K562 (cell line): Measurements from ENCODE around the gene USP37. TPM values are rescaled to one million over a fixed set of nuclear protein-coding genes. Genes with fewer than 3 reads are reported as not detected.

Experiments
- ARID1B ChIP-seq: fragments of 450-650 bp; IDR thresholded peaks from 2 replicates; pipeline ENCODE4 v1.6.1; 2016; ENCODE audit warnings: antibody characterized with exemption, mild to moderate bottlenecking, inconsistent platforms
- CCAR2 ChIP-seq: fragments of 200-400 bp; formaldehyde crosslinking; IDR thresholded peaks from 2 replicates; pipeline ENCODE4 v1.6.1; 2017; ENCODE audit warnings: mild to moderate bottlenecking, low read depth, low read length
- CUX1 ChIP-seq: fragments of 200-800 bp; sonication (Bioruptor generic); IDR thresholded peaks from 2 replicates; pipeline ENCODE4 v1.6.1; 2016; ENCODE audit warnings: missing genetic modification characterization, missing compliant biosample characterization
- DDX20 ChIP-seq: fragments of 450-650 bp; IDR thresholded peaks from 2 replicates; pipeline ENCODE4 v1.6.1; 2016; ENCODE audit warnings: missing genetic modification characterization, low read depth, mild to moderate bottlenecking, missing compliant biosample characterization, moderate library complexity
- DEAF1 ChIP-seq: fragments of 450-650 bp; formaldehyde crosslinking; IDR thresholded peaks from 2 replicates; pipeline ENCODE4 v1.4.0; 2020; ENCODE audit warnings: mild to moderate bottlenecking, moderate library complexity
- DPF2 ChIP-seq: fragments of 450-650 bp; IDR thresholded peaks from 2 replicates; pipeline ENCODE4 v1.6.1; 2016
- ELF1 ChIP-seq: fragments of 200-800 bp; sonication (Bioruptor generic); IDR thresholded peaks from 2 replicates; pipeline ENCODE4 v1.6.1; 2016; ENCODE audit warnings: missing genetic modification characterization, missing compliant biosample characterization
- HCFC1 ChIP-seq: IDR thresholded peaks from 2 replicates; pipeline ENCODE4 v1.6.1; 2012; ENCODE audit warnings: low read depth, low read length, improper control_type of control experiment
- HDAC1 ChIP-seq, 2 experiments: fragments of 450-650 bp; IDR thresholded peaks; 2 replicates each; pipeline ENCODE4 v1.6.1; 2016 to 2017; ENCODE audit warnings: inconsistent platforms in 1 of 2, mild to moderate bottlenecking in 1 of 2, moderate library complexity in 1 of 2
- HNRNPUL1 ChIP-seq: fragments of 200-400 bp; formaldehyde crosslinking; IDR thresholded peaks from 2 replicates; pipeline ENCODE4 v1.6.1; 2017; ENCODE audit warnings: low read length
- LARP7 ChIP-seq: fragments of 450-650 bp; IDR thresholded peaks from 2 replicates; pipeline ENCODE4 v1.6.1; 2016
- NFATC3 ChIP-seq: fragments of 450-650 bp; IDR thresholded peaks from 2 replicates; pipeline ENCODE4 v1.6.1; 2017; ENCODE audit warnings: mild to moderate bottlenecking
- NRF1 ChIP-seq, 2 experiments: fragments of 450-650 bp; IDR thresholded peaks in 1 of 2; conservative IDR thresholded peaks in 1 of 2; 2 replicates each; pipeline ENCODE4 v1.6.1; 2014; ENCODE audit warnings: mild to moderate bottlenecking in 2 of 2
- SMAD1 ChIP-seq: fragments of 150-350 bp; IDR thresholded peaks from 2 replicates; pipeline ENCODE4 v1.6.1; 2014; ENCODE audit warnings: low read length, low read depth; ENCODE audit not compliant: partially characterized antibody
- SMAD3 ChIP-seq: fragments of 450-650 bp; formaldehyde crosslinking; conservative IDR thresholded peaks from 2 replicates; pipeline ENCODE4 v1.4.0; 2020; ENCODE audit warnings: mild to moderate bottlenecking
- SMARCB1 ChIP-seq: IDR thresholded peaks from 2 replicates; pipeline ENCODE4 v1.6.1; 2011; ENCODE audit warnings: improper control_type of control experiment, low read depth; ENCODE audit not compliant: insufficient read length
- SRSF3 ChIP-seq: fragments of 200-400 bp; formaldehyde crosslinking; IDR thresholded peaks from 2 replicates; pipeline ENCODE4 v1.6.1; 2016; ENCODE audit warnings: mild to moderate bottlenecking, low read length, moderate library complexity; ENCODE audit not compliant: insufficient read depth
- TCF3 ChIP-seq: sonication (generic); formaldehyde crosslinking; IDR thresholded peaks from 2 replicates; pipeline ENCODE4 v1.4.0; 2020; ENCODE audit warnings: mild to moderate bottlenecking, missing genetic modification reagents
- VEZF1 ChIP-seq: fragments of 200-800 bp; sonication (Bioruptor generic); IDR thresholded peaks from 2 replicates; pipeline ENCODE4 v1.6.1; 2017; ENCODE audit warnings: missing genetic modification characterization, missing compliant biosample characterization
- ZBED1 ChIP-seq: IDR thresholded peaks from 2 replicates; pipeline ENCODE4 v1.6.1; 2014
- ZBTB7A ChIP-seq: IDR thresholded peaks from 2 replicates; pipeline ENCODE4 v1.6.1; 2011; ENCODE audit warnings: low read depth, mild to moderate bottlenecking, low read length, moderate library complexity, borderline replicate concordance; ENCODE audit not compliant: control insufficient read depth
- ZNF133 ChIP-seq: fragments of 250-450 bp; sonication (Bioruptor Pico); IDR thresholded peaks from 2 replicates; pipeline ENCODE4 v1.4.0; 2020; ENCODE audit warnings: mild to moderate bottlenecking
- polyA plus RNA-seq, 8 experiments: library from polyadenylated mRNA; depleted of rRNA in 4 of 8; stranded (reverse) in 5 of 8; unstranded in 3 of 8; fragments of >200 nt; fragmentation: Nextera tagmentation in 2 of 8; fragmentation: Illumina TruSeq in 1 of 8; extraction: Ambion mirVana in 2 of 8; extraction: Trizol in 1 of 8; gene quantifications; 2 replicates each; pipeline versions ENCODE4 v1.2.1 to v1.2.3, GENCODE V29; 2011 to 2014; ENCODE audit warnings: inconsistent platforms in 1 of 8, missing spikeins in 1 of 8
- total RNA-seq, 7 experiments: library from RNA; depleted of rRNA in 6 of 7; stranded (reverse); fragments of >200 nt in 6 of 7; fragmentation: Illumina TruSeq in 2 of 7; extraction: Trizol in 2 of 7; gene quantifications; 2 replicates each; pipeline versions ENCODE4 v1.2.1 to v1.2.3, GENCODE V29; 2011 to 2021; ENCODE audit warnings: low replicate concordance in 1 of 7

Gene USP37
- total and polyA plus RNA-seq, 9 of the 15 experiments (the other 6 are each of a cell fraction or from before 2014, with no cell fraction given): 2.0 to 14.2 (median 8.5) TPM

GRCh38 chr2:218406209-218406948 lies 161.8 kb downstream of the USP37 start (continued):
- peak; percentile 46; the same call in 1 of the 2 replicates for TF ChIP-seq HCFC1
- no peak for TF ChIP-seq SMAD1
- no peak for TF ChIP-seq CUX1 (CRISPR knock-in tag)
- no peak for TF ChIP-seq NRF1 (conservative IDR thresholded peaks at IDR 0.05 in 1 of 2, IDR thresholded peaks at IDR 0.05 in 1 of 2)
- TF ChIP-seq NFATC3: no peak
- TF ChIP-seq VEZF1 (CRISPR knock-in tag): peak; percentile 97
- no peak for TF ChIP-seq SMARCB1
- TF ChIP-seq HDAC1 (IDR thresholded peaks at IDR 0.05): no peak
- TF ChIP-seq ARID1B: peak; percentile 32; the same call in 1 of the 2 replicates
- TF ChIP-seq DDX20 (tag): no peak
- TF ChIP-seq DEAF1 (CRISPR knock-in tag): peak; percentile 67
- peak; percentile 65; the same call in 1 of the 2 replicates for TF ChIP-seq ELF1 (tag)
- no peak for TF ChIP-seq SRSF3
- no peak for TF ChIP-seq TCF3
- no peak for TF ChIP-seq DPF2
- TF ChIP-seq HNRNPUL1: no peak
- no peak for TF ChIP-seq ZNF133 (CRISPR knock-in tag)
- TF ChIP-seq ZBED1: no peak
- TF ChIP-seq CCAR2: no peak
- TF ChIP-seq SMAD3: peak; percentile 53; the same call in 1 of the 2 replicates
- TF ChIP-seq LARP7: no peak
- TF ChIP-seq ZBTB7A: peak; percentile 94
